NCI-H526 treated with DMSO at 0.1 percent for 48 hours (cell line): ENCODE data around the gene LST1.

ENCODE experiments used
- DNase-seq: peaks from one replicate; lab custom pipeline; 2025; lab: John Stamatoyannopoulos, UW

LST1 gene

DNA sequence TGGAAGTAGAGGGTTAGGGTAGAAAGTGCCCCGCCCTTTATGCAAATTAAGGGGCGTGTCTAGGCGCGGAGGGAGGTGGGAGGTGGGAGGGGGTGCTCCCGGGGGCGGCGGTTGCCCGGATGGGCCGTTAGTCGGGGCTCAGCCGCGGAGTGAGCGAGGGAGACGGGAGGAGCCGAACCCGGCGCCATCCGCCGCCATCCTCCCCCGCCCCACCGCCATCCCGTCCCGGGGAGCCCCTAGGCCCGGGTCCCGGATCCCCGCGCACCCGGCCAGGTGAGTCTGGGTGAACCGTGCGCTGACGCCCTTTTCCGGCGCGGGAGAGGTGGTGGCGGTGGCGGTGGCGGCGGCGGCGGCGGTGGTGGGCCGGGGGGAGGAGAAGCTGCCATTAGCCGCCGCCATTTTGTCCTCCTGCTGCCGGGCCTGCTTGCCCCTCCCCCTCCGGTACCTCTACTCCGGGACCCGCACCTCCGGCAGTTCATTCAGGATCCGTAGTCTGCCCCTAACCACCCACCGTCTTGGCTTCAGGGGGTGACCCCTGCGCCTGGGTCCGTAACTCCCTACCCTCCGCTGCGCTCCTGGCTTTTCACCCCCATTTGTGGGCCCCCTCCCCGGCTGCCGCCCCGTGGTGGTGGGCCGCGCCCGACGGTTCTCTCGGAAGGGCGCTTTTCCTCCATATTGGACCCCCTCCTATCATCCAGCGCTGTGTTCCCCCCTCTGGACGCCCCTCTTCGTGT, 34.7 kb downstream of the LST1 start, which contains the start of gene PRRC2A:
TSS of gene PRRC2A (plus strand) at position 130 of the 734 bp plus-strand sequence. CDS start 2,075 bp downstream, outside the sequence.
- DNase-seq = peak; percentile 36

DNA sequence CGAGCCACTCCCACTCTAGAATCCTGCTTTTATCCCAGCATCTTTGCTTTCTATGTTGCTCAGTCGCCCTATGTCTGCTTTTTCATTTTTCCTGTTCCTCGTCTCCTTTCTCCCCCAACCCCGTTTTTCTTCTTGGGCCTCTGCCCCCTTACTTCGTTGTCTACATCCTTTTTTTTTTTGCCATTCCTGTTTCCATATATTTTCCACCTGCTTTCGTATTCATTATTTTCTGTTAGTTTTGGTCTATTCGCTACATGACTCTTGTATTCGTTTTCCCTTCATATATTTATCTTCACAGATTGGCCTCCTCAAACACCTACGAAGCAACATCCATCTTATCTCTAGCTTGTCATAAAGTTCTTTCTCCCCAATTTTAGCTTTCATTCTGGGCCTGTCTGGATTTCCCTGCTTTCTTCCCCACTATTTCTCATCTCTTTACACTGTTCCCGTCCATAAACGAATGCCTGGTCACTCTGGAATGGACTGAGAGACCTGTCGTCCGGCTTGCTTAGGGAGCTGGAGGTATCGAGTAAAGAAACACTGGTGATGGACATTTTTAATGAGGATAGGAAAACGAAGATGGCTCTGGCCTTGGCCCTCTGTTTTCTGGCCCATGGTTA, 35.4 kb downstream of the LST1 start:
- no peak for DNase-seq

DNA sequence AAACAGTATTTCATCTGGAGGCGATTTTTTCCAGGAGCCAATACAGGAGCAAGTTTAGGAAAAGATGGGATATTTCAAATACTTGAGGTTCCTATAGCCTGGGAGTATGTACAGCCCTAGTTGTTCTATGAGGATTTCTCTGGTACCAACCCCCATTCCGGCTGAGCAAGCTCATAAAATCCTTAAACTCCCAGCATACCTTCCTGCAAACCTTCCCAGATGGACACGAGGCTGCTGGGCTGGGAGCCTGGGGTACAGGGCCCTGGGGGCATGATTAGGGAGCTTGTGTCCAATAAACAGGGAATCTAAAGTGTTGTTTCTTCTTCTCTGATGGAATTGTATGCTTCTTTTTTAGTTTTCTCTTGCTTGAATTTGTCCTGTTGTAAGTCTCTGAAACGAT, 35.9 kb downstream of the LST1 start:
- no peak for DNase-seq

DNA sequence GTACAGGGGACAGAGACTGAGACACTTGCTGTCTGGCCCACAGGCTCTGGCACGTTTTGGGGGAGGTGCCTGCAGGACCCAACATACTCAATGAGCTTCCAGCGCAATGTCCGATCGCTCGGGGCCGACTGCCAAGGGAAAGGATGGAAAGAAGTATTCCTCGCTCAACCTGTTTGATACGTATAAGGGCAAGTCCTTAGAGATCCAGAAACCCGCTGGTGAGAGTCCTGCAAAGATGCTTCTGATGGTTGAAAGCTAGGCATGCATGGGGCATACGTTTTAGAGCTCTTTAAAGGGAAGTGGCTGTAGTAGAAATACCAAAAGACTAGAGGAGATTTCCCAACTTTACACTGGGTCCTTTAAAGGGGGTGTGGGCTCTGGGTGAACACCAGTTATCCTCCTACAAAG, 36.6 kb downstream of the LST1 start:
- DNase-seq = no peak

DNA sequence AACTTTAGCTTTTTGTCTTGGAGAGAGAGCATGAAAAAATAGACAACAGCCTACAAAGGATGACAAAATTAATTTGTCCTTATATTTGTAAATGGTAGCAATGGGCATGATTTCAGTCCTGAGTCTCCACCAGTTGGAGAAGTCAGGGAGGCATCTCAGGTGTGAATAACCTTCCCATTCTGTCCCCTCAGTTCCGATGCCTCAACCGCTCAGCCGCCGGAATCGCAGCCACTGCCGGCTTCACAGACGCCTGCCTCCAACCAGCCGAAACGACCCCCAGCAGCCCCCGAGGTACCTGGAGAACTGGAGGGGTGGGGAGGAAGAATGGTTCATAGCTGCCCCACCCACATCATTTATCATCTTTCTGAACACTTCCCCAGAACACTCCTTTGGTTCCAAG, 38.0 kb downstream of the LST1 start:
- no peak for DNase-seq

DNA sequence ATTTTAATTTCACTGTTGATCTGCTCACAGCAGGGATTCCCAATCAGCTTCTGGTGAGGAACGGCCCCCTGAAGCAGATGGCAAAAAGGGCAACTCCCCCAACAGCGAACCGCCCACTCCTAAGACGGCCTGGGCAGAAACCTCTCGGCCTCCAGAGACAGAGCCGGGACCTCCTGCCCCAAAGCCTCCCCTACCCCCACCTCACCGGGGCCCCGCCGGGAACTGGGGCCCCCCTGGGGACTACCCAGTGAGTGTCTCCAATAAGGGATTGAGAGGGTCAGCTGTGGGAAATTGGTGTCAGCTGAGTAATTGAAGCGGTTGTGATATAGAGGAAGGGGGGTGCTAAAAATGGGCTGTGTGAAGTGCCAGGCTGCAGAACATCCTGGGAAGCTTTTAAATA, 40.9 kb downstream of the LST1 start:
- no peak for DNase-seq

DNA sequence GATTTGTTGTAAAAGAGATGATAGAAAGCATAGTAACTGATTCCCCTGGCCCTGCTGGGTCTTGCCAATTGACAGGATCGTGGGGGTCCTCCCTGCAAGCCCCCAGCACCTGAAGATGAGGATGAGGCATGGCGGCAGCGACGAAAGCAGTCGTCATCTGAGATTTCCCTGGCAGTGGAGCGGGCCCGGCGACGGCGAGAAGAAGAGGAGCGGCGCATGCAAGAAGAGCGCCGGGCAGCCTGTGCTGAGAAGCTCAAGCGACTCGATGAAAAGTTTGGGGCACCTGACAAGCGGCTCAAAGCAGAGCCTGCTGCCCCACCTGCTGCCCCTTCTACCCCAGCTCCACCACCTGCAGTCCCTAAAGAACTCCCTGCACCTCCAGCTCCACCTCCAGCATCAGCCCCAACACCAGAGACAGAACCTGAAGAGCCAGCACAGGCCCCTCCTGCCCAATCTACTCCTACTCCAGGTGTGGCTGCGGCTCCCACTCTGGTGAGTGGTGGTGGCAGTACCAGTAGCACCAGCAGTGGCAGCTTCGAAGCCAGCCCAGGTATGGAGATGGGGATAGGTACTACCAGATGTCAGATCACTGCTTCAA, 41.7 kb downstream of the LST1 start:
- DNase-seq = no peak

DNA sequence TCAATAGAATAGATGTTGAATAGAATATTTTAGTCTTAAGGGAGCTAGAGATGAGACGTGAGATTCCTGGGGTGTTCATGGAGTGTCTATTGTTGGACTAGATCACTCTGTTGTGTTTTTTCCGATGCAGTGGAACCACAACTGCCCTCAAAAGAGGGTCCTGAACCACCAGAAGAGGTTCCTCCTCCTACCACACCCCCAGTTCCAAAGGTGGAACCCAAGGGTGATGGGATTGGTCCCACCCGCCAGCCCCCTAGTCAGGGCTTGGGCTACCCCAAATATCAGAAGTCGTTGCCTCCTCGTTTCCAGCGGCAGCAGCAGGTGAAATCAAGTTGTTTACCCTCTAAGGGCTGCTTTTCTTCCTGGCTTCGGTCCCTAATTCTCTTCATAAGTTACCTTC, 42.9 kb downstream of the LST1 start:
- DNase-seq = no peak

DNA sequence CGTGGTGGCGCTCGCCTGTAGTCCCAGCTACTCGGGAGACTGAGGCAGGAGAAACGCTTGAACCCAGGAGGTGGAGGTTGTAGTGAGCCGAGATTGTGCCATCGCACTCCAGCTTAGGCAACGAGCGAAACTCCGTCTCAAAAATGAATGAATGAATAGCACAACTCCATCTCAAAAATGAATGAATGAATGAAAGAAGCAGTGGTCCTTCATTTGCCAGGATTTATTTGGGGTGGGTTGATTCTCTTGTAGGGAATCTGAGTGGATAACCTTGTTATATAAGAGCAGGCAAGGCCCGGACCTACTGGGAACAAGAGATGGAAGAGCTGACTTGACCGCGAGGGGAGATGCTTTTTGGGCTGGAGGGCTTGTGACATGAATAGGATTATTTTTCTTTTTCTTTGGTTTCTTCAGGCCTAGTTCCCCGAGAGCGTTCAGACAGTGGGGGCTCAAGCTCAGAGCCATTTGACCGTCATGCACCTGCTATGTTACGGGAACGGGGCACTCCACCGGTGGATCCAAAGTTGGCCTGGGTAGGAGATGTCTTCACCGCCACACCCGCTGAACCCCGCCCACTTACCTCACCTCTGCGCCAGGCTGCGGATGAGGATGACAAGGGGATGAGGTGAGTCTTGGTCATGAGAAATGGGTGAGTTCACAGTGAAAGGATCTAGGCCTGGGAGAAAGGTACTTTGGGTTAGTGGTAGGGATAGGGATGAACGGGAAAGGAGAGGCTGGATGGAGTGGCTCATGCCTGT, 44.3 kb downstream of the LST1 start:
- no peak for DNase-seq

DNA sequence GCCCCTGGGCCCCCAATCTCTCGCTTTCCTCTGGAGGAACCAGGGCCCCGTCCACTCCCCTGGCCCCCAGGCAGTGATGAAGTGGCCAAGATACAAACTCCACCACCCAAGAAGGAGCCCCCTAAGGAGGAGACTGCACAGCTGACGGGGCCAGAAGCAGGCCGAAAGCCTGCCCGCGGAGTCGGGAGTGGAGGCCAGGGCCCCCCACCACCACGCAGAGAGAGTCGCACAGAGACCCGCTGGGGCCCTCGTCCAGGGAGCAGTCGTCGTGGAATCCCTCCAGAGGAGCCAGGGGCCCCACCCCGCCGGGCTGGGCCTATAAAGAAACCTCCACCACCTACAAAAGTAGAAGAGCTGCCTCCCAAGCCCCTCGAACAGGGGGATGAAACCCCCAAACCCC, 45.1 kb downstream of the LST1 start:
- no peak for DNase-seq

DNA sequence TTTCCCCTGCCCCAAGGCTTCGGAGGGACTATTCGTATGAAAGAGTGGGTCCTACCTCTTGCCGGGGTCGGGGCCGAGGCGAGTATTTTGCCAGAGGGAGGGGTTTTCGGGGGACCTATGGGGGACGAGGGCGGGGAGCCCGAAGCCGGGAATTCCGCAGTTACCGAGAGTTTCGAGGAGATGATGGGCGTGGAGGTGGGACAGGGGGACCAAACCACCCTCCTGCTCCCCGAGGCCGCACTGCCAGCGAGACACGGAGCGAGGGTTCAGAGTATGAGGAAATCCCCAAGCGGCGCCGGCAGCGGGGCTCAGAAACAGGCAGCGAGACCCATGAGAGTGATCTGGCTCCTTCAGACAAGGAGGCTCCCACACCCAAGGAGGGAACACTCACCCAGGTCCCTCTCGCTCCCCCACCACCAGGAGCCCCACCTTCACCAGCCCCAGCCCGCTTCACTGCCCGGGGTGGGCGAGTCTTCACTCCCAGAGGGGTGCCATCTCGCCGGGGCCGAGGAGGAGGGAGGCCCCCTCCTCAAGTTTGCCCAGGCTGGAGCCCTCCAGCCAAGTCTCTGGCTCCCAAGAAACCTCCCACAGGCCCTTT, 45.7 kb downstream of the LST1 start:
- DNase-seq = no peak

DNA sequence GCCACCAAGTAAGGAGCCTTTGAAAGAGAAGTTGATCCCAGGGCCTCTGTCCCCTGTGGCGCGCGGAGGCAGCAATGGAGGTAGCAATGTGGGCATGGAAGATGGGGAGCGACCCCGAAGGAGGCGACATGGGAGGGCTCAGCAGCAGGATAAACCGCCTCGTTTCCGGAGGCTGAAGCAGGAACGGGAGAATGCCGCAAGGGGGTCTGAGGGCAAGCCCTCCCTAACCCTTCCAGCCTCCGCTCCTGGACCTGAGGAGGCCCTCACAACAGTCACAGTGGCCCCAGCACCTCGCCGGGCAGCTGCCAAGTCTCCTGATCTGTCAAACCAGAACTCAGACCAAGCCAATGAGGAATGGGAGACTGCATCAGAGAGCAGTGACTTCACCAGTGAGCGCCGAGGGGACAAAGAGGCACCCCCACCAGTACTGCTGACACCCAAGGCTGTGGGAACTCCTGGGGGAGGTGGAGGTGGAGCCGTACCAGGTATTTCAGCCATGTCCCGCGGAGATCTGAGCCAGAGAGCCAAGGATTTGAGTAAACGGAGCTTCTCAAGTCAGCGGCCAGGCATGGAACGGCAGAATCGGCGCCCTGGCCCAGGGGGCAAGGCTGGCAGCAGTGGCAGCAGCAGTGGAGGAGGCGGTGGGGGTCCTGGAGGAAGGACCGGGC, 46.3 kb downstream of the LST1 start:
- DNase-seq = no peak

DNA sequence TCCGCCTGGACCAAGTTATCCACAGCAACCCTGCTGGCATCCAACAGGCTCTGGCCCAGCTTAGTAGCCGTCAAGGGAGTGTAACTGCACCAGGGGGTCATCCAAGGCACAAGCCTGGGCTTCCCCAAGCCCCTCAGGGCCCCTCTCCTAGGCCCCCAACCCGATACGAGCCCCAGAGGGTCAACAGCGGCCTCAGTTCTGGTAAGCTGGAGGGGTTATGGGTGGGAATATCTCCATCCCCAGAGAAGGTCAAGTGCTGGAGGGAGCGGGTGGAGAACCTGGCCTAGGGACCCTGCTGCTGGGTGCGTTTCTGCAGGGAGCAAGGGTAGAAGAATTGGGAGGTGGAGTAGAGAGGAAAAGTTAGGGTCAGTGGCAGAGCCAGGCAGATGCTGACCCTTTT, 47.4 kb downstream of the LST1 start:
- no peak for DNase-seq

DNA sequence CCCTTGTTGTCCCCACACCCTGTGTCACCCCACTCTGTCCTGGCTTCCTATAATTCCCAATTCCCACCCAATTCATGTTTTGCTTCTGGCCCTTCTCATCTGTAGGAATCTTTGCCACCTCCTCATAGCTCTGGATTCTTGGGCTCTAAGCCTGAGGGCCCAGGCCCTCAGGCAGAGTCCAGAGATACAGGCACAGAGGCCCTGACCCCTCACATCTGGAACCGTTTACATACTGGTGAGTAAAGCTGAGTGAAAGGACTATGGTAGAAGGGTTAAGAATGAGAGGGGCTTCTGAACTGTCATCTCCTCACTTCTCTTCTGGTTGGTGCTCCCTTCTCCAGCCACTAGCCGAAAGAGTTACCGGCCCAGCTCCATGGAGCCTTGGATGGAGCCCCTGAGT, 48.1 kb downstream of the LST1 start:
- DNase-seq = no peak

DNA sequence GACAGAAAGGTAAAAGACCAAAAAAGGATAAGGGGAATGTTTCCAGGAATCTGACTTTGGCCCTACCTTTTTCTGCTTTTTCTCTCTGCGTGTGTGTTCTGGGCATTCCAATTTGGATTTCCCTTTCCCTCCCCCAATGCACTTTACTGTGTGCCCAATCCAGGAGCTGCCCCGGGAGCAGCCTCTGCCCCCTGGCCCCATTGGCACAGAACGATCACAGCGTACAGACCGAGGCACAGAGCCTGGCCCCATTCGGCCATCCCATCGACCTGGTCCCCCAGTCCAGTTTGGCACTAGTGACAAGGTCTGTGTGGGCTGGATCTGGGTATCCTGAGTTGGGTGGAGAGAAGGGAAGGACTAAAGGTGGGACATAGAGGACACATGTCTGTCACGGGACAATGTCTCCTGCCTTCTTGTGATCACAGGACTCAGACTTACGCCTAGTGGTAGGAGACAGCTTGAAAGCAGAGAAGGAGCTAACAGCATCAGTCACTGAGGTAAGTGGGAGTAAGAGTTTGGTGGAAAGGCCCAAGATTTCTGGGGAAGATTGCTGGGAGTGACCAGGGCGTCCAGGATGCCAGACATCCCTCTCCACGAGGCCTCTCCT, 49.0 kb downstream of the LST1 start:
- no peak for DNase-seq

DNA sequence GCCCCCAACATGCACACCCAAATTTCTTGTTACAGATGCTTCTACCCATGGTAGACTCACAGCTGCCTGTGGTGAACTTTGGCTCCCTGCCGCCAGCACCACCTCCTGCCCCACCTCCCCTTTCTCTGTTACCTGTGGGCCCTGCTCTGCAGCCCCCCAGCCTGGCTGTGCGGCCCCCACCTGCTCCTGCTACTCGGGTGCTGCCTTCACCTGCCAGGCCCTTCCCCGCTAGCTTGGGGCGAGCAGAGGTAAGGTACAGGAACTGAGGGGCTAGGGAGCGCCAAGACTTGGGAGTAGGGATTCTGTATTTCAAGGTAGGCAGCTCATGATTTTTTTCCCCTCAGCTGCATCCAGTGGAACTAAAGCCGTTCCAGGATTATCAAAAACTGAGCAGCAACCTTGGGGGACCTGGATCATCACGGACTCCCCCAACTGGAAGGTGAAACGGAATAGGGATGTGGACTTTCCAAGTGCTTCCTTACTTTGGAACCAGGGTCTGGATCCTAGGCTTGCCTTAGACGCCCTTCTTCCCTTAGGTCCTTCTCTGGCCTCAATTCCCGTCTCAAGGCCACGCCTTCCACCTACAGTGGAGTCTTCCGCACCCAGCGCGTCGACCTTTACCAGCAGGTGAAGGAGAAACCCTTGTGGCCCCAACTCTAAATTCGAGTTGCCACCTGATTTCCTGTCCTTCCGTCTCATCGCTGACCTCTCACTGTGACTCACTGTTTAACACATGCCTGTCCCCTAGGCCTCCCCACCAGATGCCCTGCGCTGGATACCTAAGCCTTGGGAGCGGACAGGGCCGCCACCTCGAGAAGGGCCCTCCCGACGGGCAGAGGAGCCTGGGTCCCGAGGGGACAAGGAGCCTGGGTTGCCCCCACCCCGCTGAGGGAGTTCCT, 50.9 kb downstream of the LST1 start:
- DNase-seq = no peak
